HL-60 (cell line): ENCODE data around the gene NTF3.

Experiments
- DNase-seq, 2 experiments: peaks; one replicate each; pipeline ENCODE4 v3.0.0-alpha.2; 2010 to 2020; ENCODE audit warnings: low read depth in 1 of 2, low spot score in 1 of 2
- H3K27ac ChIP-seq: fragments of 250-450 bp; sonication (Bioruptor Pico); replicated peaks from 2 replicates; pipeline ENCODE4 v1.5.1; 2020; ENCODE audit warnings: mild to moderate bottlenecking, moderate library complexity
- H3K27me3 ChIP-seq: fragments of 250-450 bp; sonication (Bioruptor Pico); 2 replicates; pipeline ENCODE4 v1.5.1; 2021; ENCODE audit warnings: mild to moderate bottlenecking, moderate library complexity; ENCODE audit not compliant: insufficient read depth, poor library complexity, severe bottlenecking
- H3K4me3 ChIP-seq: replicated peaks from 2 replicates; pipeline ENCODE4 v1.5.1; 2011; ENCODE audit warnings: mild to moderate bottlenecking, control low read depth, low read length; ENCODE audit not compliant: insufficient read depth
- GABPA ChIP-seq: IDR thresholded peaks from 2 replicates; pipeline ENCODE4 v1.6.1; 2012; ENCODE audit warnings: low read depth
- POLR2AphosphoS5 ChIP-seq: IDR thresholded peaks from 2 replicates; pipeline ENCODE4 v1.6.1; 2012; ENCODE audit warnings: low read depth
- REST ChIP-seq: IDR thresholded peaks from 2 replicates; pipeline ENCODE4 v1.6.1; 2012; ENCODE audit warnings: low read depth; ENCODE audit not compliant: insufficient replicate concordance
- SPI1 ChIP-seq: IDR thresholded peaks from 2 replicates; pipeline ENCODE4 v1.6.1; 2012; ENCODE audit warnings: low read depth, mild to moderate bottlenecking, borderline replicate concordance
- TF ChIP-seq, protein P1 (sequence below): IDR thresholded peaks from one replicate; pipeline ENCODE4 v1.5.1; 2011; ENCODE audit warnings: low read length, control low read depth, inconsistent platforms; ENCODE audit not compliant: insufficient read depth

The NTF3 gene

GRCh38 chr12:5433081-5433844, 1.4 kb downstream of the NTF3 start:
- Histone ChIP-seq H3K4me3 (no peak overlapping the region), H3K27ac (no peak overlapping the region), H3K27me3 (peaks cover 45% of the 10 kb centered on the region)
- TF ChIP-seq, protein P1, sequence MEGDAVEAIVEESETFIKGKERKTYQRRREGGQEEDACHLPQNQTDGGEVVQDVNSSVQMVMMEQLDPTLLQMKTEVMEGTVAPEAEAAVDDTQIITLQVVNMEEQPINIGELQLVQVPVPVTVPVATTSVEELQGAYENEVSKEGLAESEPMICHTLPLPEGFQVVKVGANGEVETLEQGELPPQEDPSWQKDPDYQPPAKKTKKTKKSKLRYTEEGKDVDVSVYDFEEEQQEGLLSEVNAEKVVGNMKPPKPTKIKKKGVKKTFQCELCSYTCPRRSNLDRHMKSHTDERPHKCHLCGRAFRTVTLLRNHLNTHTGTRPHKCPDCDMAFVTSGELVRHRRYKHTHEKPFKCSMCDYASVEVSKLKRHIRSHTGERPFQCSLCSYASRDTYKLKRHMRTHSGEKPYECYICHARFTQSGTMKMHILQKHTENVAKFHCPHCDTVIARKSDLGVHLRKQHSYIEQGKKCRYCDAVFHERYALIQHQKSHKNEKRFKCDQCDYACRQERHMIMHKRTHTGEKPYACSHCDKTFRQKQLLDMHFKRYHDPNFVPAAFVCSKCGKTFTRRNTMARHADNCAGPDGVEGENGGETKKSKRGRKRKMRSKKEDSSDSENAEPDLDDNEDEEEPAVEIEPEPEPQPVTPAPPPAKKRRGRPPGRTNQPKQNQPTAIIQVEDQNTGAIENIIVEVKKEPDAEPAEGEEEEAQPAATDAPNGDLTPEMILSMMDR = no peak
- TF ChIP-seq SPI1 (no peak), REST (no peak), GABPA (no peak)
- no peak for DNase-seq

DNA sequence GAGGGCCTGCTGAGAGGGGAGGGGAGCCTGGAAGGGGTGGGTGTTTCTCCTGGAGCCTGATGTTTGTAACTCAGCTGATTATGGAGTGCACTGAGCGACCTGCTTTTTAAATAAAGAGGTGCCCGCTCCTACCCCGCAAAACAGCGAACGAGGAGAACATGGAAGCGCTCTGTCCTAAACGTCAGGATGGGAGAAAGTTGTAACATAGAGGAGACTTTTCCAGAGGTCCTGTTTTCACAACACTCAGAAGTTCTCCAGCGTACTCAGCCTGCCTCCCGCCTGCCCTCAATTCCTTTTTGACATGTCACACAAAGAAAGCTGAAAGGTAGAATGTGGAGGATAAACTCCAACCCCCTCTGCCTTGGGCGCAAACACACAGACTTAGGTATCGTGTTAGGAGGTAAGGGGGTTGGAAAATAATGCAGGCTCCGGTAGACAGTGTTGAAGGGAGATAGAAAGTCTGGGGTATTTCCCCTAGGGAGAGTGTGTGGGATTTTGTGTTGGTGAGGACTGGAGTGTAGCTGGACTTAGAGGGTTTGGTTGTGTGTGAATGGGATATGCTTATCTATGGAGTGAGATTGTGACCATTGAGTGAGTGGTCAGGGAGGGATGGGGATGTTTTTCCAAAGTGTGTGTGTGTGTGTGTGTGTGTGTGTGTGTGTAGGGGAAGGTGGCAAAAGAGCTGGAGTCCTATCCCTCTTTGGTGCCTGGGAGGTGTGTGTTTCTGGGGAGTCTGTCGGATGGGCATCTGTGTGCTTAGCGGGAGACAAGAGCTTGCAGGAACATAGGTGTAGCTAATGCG, 2.1 kb downstream of the NTF3 start:
- Histone ChIP-seq H3K27me3 (peaks cover 42% of the 10 kb centered on the region), H3K4me3 (no peak overlapping the region), H3K27ac (no peak overlapping the region)
- DNase-seq = no peak
- TF ChIP-seq, protein P1 = no peak
- TF ChIP-seq POLR2AphosphoS5 = no peak
- TF ChIP-seq SPI1 = no peak
- TF ChIP-seq REST = no peak
- TF ChIP-seq GABPA = no peak

GRCh38 chr12:5434647-5435560, 3.0 kb downstream of the NTF3 start:
- peaks cover 35% of the 10 kb centered on the region for H3K27me3 ChIP-seq

More at GRCh38 chr12:5434647-5435560, 3.0 kb downstream of the NTF3 start:
- no peak overlapping the region for H3K4me3 ChIP-seq
- DNase-seq = no peak
- H3K27ac ChIP-seq = no peak overlapping the region
- TF ChIP-seq SPI1 (no peak), REST (no peak), POLR2AphosphoS5 (no peak), GABPA (no peak)
- TF ChIP-seq, protein P1 = no peak
